GM12878 (cell line): ENCODE measurements around the gene CBR4.

ENCODE experiments used
- POLR2A ChIP-seq: IDR thresholded peaks from 2 replicates; pipeline ENCODE4 v1.6.1; 2011; ENCODE audit warnings: low read depth, mild to moderate bottlenecking, low read length
- REST ChIP-seq: IDR thresholded peaks from 2 replicates; pipeline ENCODE4 v1.6.1; 2012; ENCODE audit warnings: mild to moderate bottlenecking, low read depth, low read length
- TCF7 ChIP-seq: IDR thresholded peaks from 2 replicates; pipeline ENCODE4 v1.6.1; 2014; ENCODE audit warnings: antibody characterized with exemption, borderline replicate concordance
- TF ChIP-seq, protein P1 (sequence below): IDR thresholded peaks from 2 replicates; pipeline ENCODE4 v1.6.1; 2011; ENCODE audit warnings: borderline replicate concordance, low read depth, mild to moderate bottlenecking, moderate library complexity, mixed read lengths, low read length; ENCODE audit not compliant: insufficient read depth; ENCODE audit errors: extremely low read length

GRCh38 chr4:169032883-169033645 lies 23.0 kb upstream of the CBR4 start:
- TF ChIP-seq REST (no peak), TCF7 (no peak), POLR2A (no peak)
- TF ChIP-seq, protein P1, sequence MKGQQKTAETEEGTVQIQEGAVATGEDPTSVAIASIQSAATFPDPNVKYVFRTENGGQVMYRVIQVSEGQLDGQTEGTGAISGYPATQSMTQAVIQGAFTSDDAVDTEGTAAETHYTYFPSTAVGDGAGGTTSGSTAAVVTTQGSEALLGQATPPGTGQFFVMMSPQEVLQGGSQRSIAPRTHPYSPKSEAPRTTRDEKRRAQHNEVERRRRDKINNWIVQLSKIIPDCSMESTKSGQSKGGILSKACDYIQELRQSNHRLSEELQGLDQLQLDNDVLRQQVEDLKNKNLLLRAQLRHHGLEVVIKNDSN = no peak
